Fibroblast of lung (primary cell): ENCODE results near the gene RETREG2.

ENCODE experiments used
- EZH2 ChIP-seq: IDR thresholded peaks from 2 replicates; pipeline ENCODE4 v1.5.1; 2012; ENCODE audit warnings: low read length, control low read depth, mild to moderate bottlenecking; ENCODE audit errors: missing control alignments
- TF ChIP-seq, protein P1 (sequence below), 2 donors: IDR thresholded peaks in 1 of 2; conservative IDR thresholded peaks in 1 of 2; 1 replicate in 1 of 2; 2 replicates in 1 of 2; pipeline ENCODE4 v1.5.1; 2011 to 2012; ENCODE audit warnings: low read length in 2 of 2, control low read depth in 1 of 2, inconsistent platforms in 1 of 2, low read depth in 1 of 2, mild to moderate bottlenecking in 1 of 2

DNA sequence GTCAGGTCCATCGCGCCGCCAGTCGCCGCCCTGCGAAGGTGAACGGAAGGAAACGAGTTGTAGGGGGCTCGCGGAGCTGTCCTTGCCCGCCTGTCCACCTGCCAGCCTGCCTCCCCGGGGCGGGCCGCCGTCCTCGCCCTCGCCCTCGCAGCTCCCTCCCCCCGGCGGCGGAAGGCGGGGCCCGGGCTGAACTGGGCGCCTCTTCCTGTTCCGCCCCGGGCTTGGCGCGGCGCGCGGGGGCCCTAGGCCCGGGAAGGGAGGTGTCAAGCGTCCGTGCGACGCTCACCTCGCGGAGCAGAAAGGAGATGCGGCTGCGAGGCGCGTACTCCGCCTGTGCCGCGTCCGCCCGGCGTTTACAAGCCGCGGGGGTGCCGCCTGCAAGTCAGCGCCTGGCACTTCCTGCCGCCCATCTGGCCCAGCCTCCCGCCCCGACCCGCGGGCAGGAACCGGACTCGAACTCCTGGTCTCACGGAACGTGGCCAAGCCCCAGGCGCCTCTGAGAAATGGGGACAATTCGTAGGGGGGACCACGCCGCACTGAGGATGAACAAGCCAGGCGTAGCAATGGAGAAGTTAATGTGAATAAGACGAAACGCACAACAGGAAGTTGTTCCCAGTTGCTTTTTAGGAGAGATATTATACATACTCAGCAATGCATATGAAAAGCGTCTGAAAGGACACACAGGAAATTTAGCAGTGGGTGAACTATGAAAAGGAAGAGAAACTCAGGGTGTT lies 1.1 kb upstream of the RETREG2 start, which contains the start of gene CNPPD1:
- TF ChIP-seq, protein P1, sequence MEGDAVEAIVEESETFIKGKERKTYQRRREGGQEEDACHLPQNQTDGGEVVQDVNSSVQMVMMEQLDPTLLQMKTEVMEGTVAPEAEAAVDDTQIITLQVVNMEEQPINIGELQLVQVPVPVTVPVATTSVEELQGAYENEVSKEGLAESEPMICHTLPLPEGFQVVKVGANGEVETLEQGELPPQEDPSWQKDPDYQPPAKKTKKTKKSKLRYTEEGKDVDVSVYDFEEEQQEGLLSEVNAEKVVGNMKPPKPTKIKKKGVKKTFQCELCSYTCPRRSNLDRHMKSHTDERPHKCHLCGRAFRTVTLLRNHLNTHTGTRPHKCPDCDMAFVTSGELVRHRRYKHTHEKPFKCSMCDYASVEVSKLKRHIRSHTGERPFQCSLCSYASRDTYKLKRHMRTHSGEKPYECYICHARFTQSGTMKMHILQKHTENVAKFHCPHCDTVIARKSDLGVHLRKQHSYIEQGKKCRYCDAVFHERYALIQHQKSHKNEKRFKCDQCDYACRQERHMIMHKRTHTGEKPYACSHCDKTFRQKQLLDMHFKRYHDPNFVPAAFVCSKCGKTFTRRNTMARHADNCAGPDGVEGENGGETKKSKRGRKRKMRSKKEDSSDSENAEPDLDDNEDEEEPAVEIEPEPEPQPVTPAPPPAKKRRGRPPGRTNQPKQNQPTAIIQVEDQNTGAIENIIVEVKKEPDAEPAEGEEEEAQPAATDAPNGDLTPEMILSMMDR (conservative IDR thresholded peaks at IDR 0.05 in 1 of 2, IDR thresholded peaks at IDR 0.05 in 1 of 2; ENCODE audit: low read depth in 1 of 2, low read length in 2 of 2), result no peak
- no peak for TF ChIP-seq EZH2
